ENCODE results near the gene PSD4.

DNA sequence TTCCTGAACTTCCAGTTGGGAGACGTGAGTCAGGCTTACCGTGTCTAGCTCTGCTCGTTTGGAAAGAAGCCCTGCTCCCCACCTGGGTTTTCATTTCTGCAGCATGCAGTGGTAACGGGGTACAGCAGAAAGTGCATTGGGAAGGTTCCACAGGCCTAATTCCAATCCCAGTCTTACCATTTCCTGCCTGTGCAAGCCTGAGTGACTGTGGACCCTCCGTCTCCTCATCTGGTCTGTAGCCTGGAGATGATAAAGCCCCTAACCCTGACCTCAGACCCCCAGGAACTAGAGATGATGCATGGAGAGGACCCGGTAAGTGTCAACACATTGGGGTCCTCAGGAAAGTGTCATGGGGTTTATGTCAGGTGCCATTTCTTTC, 5.8 kb upstream of the PSD4 start:
- TF ChIP-seq, protein P1, sequence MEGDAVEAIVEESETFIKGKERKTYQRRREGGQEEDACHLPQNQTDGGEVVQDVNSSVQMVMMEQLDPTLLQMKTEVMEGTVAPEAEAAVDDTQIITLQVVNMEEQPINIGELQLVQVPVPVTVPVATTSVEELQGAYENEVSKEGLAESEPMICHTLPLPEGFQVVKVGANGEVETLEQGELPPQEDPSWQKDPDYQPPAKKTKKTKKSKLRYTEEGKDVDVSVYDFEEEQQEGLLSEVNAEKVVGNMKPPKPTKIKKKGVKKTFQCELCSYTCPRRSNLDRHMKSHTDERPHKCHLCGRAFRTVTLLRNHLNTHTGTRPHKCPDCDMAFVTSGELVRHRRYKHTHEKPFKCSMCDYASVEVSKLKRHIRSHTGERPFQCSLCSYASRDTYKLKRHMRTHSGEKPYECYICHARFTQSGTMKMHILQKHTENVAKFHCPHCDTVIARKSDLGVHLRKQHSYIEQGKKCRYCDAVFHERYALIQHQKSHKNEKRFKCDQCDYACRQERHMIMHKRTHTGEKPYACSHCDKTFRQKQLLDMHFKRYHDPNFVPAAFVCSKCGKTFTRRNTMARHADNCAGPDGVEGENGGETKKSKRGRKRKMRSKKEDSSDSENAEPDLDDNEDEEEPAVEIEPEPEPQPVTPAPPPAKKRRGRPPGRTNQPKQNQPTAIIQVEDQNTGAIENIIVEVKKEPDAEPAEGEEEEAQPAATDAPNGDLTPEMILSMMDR (IDR thresholded peaks at IDR 0.05; ENCODE audit: low read length): no peak
- no peak for TF ChIP-seq EZH2 (optimal IDR thresholded peaks at IDR 0.05; ENCODE audit: low read depth, low read length)
